ENCODE data around the gene NBEAL2. TPM values are rescaled to one million over a fixed set of nuclear protein-coding genes. Genes with fewer than 3 reads are reported as not detected.

NBEAL2 gene
- polyA plus RNA-seq, 1 donor from 2014 or later, result 3.3 TPM

GRCh38 chr3:46982546-46982945, 3.1 kb downstream of the NBEAL2 start:
- H3K36me3 ChIP-seq (ENCODE audit: insufficient read depth, low read length), result no peaks in the 10 kb centered on the region
- no peaks in the 10 kb centered on the region for H3K9me3 ChIP-seq (ENCODE audit: low read length)
- H3K4me3 ChIP-seq (ENCODE audit: low read length), result no peak overlapping the region
- TF ChIP-seq CTCF (IDR thresholded peaks at IDR 0.05; ENCODE audit: poor library complexity, severe bottlenecking) (no peak), RAD21 (conservative IDR thresholded peaks at IDR 0.05) (no peak), MXI1 (conservative IDR thresholded peaks at IDR 0.05; ENCODE audit: poor library complexity, severe bottlenecking) (no peak), EP300 (conservative IDR thresholded peaks at IDR 0.05; ENCODE audit: poor library complexity, severe bottlenecking) (no peak), TAF1 (IDR thresholded peaks at IDR 0.05; ENCODE audit: low read depth) (no peak), POLR2AphosphoS5 (IDR thresholded peaks at IDR 0.05) (no peak), EZH2 (IDR thresholded peaks at IDR 0.05; ENCODE audit: borderline replicate concordance, insufficient read depth, low read length, poor library complexity, severe bottlenecking) (no peak), SMC3 (conservative IDR thresholded peaks at IDR 0.05; ENCODE audit: poor library complexity) (no peak), REST (IDR thresholded peaks at IDR 0.05; ENCODE audit: borderline replicate concordance) (no peak)
- H2AFZ ChIP-seq (ENCODE audit: low read depth, low read length), result no peak overlapping the region
- H3K9me2 ChIP-seq (ENCODE audit: insufficient read depth, low read length), result no peaks in the 10 kb centered on the region
- no peaks in the 10 kb centered on the region for H3K27me3 ChIP-seq (ENCODE audit: insufficient read depth, low read depth, low read length)
- H3K27ac ChIP-seq (ENCODE audit: low read length), result no peak overlapping the region
- H3K4me2 ChIP-seq (ENCODE audit: low read length), result no peak overlapping the region
- H4K20me1 ChIP-seq (ENCODE audit: insufficient read depth), result no peaks in the 10 kb centered on the region
- no peaks in the 10 kb centered on the region for H3K79me2 ChIP-seq (replicated peaks; ENCODE audit: insufficient read depth, low read length)
- no peak overlapping the region for H3K9ac ChIP-seq (ENCODE audit: low read length)
- H3F3A ChIP-seq (ENCODE audit: insufficient read depth, low read length, poor library complexity, severe bottlenecking), result no peaks in the 10 kb centered on the region

- no peaks in the 10 kb centered on the region for H3K79me2 ChIP-seq (replicated peaks; ENCODE audit: insufficient read depth, low read length)
- no peak overlapping the region for H2AFZ ChIP-seq (ENCODE audit: low read depth, low read length)
- H3K9me2 ChIP-seq (ENCODE audit: insufficient read depth, low read length), result no peaks in the 10 kb centered on the region
- H3K27ac ChIP-seq (ENCODE audit: low read length), result no peak overlapping the region
- H3F3A ChIP-seq (ENCODE audit: insufficient read depth, low read length, poor library complexity, severe bottlenecking), result no peaks in the 10 kb centered on the region
- H3K9me3 ChIP-seq (ENCODE audit: low read length), result no peaks in the 10 kb centered on the region
- no peaks in the 10 kb centered on the region for H4K20me1 ChIP-seq (ENCODE audit: insufficient read depth)
- H3K36me3 ChIP-seq (ENCODE audit: insufficient read depth, low read length), result no peaks in the 10 kb centered on the region
- H3K27me3 ChIP-seq (ENCODE audit: insufficient read depth, low read depth, low read length), result no peaks in the 10 kb centered on the region
- H3K9ac ChIP-seq (ENCODE audit: low read length), result no peak overlapping the region
- no peak overlapping the region for H3K4me2 ChIP-seq (ENCODE audit: low read length)
- TF ChIP-seq EZH2 (IDR thresholded peaks at IDR 0.05; ENCODE audit: borderline replicate concordance, insufficient read depth, low read length, poor library complexity, severe bottlenecking), result no peak
- no peak for TF ChIP-seq POLR2AphosphoS5 (IDR thresholded peaks at IDR 0.05)
- no peak overlapping the region for H3K4me3 ChIP-seq (ENCODE audit: low read length)
Observed at GRCh38 chr3:46984591-46985459, 5.4 kb downstream of the NBEAL2 start.

Data from neural cell (in vitro differentiated cells).